HG02973 (cell line): ENCODE data around the gene CCDC8.
"Not testable (repeated sequence)": the region's sequence is repeated elsewhere in the genome, so short reads cannot be mapped to it uniquely, and the experiment has no call there.

Experiments
- ATAC-seq: cut with Tn5 transposase; IDR thresholded peaks from one replicate; pipeline ENCODE4 v1.9.1; 2021; ENCODE audit warnings: moderate library complexity; ENCODE audit not compliant: unreplicated experiment

Gene CCDC8, protein sequence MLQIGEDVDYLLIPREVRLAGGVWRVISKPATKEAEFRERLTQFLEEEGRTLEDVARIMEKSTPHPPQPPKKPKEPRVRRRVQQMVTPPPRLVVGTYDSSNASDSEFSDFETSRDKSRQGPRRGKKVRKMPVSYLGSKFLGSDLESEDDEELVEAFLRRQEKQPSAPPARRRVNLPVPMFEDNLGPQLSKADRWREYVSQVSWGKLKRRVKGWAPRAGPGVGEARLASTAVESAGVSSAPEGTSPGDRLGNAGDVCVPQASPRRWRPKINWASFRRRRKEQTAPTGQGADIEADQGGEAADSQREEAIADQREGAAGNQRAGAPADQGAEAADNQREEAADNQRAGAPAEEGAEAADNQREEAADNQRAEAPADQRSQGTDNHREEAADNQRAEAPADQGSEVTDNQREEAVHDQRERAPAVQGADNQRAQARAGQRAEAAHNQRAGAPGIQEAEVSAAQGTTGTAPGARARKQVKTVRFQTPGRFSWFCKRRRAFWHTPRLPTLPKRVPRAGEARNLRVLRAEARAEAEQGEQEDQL

DNA sequence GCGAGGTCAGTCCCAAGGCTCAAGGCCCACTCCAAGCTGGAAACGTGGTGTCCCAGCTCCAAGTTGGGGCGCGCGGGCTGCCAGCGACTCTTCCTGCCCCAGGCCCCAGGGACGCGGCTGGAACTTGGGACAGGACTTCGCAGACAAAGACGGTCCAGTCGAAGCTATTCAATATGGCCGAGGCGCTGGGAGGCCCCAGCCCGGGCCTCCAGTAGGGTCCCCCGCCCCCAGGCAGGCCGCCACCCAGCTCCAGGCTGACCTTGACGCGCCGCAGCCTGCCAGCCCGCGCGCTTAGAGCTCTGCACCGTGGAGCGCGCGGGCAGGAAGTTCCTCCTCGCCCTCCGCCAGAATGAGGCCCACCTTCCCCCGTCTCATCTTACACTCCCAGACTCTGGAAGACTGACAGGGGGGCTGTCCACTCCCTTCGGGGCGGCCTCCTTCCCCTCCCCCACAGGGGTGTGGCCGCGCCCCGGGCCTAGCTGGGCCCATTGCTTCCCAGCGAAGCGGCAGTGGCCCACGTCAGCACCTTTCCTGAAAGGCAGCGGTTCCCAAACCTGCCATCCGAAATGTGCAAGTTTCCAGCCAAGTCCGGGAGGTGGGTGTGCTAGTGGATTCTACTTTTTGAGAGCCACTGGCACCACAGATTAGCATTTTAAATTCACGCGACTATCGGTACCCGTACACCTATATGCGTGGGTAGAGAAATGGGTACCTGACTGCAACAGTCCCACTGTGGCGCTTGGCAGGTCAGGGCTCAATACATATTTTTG, at the start of gene CCDC8:
TSS of gene CCDC8 (minus strand) at position 303 of the 770 bp plus-strand sequence. CDS start 754 bp downstream, outside the sequence.
- no peak for ATAC-seq

DNA sequence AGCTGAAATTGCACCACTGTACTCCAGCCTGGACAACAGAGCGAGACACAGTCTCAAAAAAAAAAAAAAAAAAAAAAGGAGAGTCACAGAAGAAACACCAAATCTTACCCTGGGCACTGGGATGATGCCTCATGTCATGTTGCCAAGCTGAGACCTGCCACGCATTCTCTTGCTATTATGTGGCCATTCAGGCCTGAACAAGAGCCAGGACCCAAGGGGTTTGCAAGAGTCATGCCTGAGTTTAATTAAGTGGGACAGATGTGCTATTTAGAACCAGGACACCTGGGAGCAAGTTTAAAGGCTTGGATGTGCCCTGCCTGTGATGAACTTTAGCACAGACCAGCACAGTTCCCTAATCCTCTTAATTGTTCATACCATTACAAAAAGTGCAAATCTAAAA, 48.2 kb upstream of the CCDC8 start:
- ATAC-seq, result no peak

DNA sequence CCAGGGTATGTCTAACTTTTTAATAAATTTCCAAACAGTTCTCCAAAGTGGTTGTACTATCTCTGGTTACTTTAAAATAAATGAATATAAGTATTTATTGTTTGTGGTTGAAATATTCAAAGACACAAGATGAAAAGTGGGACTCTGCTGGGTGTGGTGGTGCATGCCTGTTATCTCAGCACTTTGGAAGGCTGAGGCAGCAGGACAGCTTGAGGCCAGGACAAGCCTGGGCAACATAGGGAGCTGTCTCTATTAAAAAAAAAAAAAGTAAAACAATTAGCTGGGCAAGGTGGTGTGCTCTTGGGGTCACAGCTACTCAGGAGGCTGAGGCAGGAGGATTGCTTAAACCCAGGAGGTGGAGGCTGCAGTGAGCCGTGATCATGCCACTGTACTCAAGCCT, 47.6 kb upstream of the CCDC8 start:
- ATAC-seq, result no peak

DNA sequence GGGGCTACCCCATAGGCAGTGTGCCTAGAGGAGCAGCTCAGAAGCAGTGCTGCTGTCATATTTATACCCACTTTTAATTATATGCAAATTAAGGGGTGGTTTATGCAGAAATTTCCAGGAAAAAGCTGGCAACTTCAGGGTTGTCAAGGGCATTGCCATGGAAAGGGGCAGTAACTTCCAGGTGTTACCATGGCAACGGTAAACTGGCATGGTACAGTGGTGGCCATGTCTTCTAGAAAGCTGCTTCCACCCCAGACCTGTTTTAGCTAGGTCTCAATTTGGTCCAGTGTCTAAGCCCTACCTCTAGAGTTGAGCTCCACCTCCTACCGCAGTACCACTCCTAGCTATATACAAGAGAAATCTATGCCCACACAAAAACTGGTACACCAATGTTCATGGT, 46.7 kb upstream of the CCDC8 start:
- ATAC-seq, result no peak

DNA sequence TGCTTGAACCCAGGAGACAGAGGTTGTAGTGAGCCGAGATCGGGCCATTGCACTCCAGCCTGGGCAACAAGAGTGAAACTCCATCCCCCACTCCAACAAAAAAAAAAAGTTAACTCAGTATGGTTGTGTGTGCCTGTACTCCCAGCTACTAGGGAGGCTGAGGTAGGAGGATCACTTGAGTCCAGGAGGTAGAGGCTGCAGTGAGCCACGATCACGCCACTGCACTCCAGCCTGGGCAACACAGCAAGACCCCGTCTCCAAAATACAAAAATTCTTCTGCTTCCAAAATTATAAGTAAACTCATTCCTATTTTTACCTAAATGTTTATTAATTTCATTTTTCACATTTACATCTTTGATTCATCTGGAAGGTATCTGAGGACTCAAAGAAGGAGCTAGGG, 43.6 kb upstream of the CCDC8 start:
- no peak for ATAC-seq

DNA sequence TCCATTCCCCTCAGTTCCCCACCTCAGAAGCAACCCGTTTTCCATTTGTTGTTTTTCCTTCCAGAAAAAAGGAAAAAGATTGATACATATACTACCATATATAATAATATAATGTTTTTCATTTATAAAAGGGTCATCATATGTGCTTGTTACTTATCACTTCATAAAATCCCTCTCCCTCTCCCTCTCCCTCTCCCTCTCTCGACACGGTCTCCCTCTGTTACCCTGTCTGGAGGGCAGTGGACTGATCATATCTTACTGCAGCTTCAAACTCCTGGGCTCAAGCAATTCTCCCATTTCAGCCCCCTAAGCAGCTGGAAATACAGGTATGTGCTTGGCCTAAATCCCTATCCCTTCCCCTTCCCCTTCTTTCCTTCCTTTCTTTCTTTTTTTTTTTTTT, 40.9 kb upstream of the CCDC8 start:
- ATAC-seq, result no peak

DNA sequence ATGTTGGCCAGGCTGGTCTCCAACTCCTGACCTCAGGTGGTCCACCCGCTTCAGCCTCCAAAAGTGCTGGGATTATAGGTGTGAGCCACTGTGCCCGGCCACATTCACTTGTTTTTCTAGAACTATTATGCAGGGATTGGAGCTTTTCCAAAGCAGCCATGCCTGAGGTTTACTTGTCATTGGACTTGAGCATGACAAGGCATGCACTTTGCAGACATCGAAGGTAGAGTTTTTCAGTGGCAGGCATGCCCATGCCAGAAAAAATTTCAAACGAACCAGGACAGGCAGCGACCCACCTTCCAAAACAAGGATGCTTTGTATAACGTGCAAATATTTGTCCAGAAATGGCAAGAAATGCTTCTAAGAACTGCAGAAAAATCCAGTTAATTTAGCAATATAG, 40.3 kb upstream of the CCDC8 start:
- no peak for ATAC-seq

DNA sequence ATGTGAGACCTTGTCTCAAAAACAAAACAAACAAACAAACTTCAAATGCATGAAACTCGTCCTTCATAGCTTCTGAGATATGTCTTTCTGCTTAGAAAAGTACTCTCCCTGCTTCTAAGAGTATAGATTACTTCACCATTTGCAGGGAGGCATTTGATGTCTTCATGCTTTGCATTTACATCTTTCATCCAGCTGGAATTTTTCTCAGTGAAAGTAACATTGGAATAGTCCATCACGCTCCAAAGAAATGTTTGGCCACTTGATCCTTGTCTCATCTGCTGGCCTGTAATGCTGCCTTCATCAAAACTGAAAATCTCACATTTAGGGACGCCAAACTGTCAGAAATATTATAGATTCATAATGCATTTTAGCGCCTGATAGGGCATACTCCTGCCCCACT, 38.8 kb upstream of the CCDC8 start:
- no peak for ATAC-seq

DNA sequence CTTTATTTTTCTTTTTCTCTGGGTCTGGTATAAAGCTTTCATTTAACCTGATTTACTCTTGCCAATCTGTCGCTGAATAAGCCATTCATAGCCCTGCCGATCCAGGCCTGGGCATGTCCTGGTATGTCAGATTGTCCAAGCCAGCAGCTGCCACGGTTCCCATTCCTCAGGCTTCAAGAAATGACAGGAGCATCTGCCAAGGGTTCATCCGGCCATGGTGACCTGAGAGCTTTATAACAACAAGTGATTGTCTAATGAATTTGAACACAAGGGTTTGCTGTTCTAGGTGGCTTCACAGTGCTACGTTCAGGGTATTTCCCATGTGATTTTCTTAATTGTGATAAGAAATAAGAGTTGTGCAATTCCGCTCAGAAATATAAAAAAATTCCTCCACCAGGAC, 38.0 kb upstream of the CCDC8 start:
- ATAC-seq, result no peak

DNA sequence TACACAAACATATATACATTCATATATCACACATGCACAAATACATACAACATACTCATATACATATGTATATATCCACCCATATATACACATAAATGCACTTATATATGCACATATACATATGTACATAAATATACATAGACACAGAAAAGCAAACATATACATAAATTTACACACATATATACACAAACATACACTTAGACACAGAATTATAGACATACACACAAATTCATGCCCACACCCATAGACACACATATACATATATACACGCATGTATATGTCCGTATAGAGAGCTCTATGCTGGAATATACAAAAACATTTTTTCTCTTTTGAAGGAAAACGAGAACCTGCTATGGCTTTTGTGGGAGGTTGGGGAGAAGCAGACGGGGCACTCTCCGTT, 37.4 kb upstream of the CCDC8 start:
- ATAC-seq, result no peak

DNA sequence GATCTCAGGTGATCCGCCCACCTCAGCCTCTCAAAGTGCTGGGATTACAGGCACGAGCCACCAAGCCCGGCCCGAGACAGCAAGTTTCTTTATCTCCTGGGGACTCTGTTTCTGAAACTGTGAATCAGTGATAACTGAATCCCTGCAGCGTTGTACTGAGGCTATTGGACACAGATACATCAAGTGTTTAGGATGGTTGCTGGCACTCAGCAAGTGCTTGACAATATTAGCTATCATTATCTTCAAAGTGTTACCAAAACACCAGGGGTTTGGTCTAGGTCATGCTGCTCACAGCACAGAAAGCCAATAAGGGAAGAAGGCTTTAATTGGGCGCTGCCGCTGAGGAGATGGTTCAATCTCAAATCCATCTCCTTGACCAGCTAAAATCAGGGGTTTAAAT, 35.9 kb upstream of the CCDC8 start:
- no peak for ATAC-seq

DNA sequence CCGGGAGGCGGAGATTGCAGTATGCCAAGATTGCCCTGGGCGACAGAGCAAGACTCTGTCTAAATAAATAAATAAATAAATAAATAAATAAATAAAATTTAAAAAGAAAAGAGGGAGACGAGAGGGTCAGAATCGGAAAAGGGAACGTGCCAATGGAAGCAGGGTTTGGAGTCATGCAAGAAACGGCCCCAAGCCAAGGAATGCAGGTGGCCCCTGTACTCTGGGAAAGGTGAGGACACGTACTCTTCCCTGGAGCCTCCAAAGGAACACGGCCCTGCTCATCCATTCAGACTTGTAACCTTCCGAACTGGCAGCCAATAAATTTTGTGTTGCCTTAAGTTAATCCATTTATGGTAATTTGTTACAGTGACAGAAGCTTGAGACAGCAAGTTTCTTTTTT, 35.2 kb upstream of the CCDC8 start:
- ATAC-seq, result no peak

DNA sequence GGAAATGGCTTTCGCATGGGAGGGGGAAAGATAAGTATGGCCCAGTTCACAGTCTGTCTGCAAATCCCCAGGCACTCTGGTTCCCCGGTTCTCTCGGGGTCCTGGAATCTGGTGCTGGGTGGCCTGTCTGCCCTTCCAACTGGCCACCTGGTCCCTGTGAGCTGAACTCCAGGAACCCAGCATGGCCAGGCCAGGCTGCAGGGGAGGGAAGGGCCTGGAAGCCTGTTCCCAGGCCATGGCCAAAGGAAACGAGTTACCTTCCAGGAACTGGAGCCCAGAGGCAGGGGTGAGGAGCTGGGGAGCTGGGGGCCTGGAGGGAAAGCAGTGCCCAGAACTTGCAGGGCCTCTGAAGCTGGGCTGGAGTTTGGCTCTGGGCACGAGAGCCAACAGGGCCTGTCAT, 34.5 kb upstream of the CCDC8 start:
- ATAC-seq, result no peak

DNA sequence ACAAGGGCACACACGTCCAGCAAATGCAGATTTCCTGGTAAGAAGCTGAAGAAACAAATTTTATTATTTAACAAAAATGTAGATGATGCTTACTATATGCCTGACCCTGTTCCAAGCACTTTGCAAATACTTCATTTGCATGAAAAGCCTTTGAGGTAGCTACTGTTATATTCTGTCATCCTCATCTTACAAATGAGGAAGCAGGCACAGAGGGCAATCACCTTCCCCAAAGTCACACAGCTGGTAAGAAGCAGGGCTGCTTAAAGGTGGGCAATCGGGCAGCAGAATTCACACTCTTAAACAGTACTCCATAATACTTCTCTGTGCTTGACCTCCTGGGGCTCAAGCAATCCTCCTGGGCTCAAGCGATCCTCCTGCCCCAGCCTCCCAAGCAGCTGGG, 33.6 kb upstream of the CCDC8 start:
- no peak for ATAC-seq

DNA sequence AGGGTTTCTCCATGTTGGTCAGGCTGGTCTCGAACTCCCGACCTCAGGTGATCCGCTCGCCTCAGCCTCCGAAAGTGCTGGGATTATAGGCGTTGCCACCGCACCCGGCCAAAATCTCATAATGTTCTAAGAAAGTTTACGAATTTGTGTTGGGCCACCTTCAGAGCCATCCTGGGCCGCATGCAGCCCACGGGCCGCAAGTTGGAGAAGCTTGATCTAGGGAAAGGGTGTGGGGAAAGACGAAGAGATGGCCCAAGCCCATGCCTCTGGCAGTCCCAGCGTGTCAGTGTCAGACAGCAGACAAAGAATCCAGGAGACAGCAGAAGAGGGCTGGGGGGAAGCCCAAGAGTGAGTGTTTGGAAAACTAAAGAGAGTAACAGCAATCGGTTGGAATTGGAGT, 32.7 kb upstream of the CCDC8 start:
- no peak for ATAC-seq

DNA sequence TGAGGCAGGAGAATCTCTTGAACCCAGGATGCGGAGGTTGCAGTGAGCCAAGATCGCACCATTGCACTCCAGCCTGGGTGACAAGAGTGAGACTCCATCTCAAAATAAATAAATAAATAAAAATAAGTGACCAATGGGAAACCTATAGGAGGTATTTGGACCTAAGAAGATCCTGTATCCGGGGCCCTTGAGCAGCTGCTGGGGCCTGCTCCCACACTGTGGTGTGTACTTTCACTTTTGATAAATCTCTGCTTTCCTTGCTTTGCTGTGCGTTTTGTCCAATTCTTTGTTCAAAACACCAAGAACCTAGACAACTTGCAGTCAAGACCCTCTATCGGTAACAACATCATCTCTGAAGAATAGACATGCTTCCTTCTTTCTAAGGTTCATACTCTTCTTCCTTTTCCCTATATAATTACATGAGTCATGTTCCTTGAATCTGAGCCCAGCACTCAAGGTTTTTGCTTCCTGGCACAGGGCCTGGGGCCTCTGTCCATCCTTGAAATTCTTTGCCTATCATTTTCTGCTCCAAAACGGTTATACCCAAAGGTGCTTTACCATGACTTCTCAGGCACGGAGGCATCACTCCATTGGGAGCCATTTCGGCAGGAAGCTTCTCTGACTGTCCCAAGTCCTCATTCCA, 29.6 kb upstream of the CCDC8 start:
- ATAC-seq, result no peak

DNA sequence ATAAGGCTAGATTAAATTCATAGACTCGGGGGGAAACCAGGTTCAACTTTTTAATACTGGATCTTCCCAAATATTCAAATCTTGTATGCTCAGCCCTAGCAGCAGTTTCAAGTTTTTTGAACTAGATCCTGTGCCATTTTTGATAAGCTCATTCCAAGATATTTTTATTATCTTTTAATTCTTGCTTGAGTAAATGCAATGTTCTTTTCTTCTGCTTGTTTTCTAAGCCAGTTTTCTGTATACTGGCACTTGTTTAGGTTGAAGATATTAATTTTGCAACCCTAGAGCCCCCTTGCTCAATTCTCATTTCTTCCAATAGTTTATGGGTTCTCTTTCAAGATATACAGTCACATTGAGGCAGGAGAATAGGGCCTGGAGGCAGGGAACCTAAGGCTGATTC, 28.5 kb upstream of the CCDC8 start:
- ATAC-seq, result no peak

DNA sequence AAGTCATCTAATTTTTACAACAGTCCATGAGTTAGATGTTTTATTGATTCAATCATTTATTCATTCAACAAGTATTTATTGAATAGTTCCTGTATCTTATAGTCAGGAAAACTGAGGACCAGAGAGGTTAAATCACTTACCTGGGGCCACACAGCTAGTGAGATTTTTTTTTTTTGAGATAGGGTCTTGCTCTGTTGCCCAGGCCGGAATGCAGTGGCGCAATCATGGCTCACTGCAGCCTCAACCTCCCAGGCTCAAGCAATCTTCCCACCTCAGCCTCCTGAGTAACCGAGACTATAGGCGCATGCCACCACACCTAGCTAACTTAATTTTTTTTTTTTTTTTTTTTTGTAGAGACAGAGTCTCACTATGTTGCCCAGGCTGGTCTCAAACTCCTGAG, 22.3 kb upstream of the CCDC8 start:
- ATAC-seq, result not testable (repeated sequence)

DNA sequence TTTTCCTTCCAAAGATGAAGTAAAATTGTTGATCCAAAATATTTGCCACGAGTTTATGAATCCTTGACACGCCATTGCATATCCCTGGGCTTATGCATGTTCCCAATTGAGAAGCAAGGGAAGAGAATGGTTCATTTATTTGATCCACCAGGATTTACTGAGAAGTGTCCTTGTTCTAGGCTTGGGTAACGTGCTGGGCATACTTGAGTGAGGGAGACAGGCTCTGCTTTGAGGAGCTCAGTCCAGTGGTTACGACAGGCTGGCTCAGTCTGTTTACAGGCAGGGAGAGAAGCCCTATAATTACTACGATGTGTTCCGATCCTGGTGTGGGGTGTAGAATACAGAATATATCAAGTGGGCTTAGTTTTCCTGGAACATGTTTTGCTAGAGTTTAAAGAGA, 21.6 kb upstream of the CCDC8 start:
- no peak for ATAC-seq

DNA sequence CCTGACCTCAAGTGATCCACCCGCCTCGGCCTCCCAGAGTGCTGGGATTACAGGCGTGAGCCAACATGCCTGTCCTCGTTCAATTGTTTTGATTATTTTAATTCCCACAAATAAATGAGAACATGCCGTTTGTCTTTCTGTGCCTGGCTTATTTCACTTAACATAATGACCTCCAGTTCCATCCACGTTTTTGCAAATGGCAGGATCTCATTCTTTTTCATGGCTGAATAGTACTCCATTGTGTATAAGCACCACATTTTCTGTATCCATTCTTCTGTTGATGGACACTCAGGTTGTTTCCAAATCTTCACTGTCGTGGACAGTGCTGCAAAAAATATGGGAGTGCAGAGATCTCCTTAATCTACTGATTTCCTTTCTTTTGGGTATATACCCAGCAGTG, 20.1 kb upstream of the CCDC8 start:
- ATAC-seq, result not testable (repeated sequence)

DNA sequence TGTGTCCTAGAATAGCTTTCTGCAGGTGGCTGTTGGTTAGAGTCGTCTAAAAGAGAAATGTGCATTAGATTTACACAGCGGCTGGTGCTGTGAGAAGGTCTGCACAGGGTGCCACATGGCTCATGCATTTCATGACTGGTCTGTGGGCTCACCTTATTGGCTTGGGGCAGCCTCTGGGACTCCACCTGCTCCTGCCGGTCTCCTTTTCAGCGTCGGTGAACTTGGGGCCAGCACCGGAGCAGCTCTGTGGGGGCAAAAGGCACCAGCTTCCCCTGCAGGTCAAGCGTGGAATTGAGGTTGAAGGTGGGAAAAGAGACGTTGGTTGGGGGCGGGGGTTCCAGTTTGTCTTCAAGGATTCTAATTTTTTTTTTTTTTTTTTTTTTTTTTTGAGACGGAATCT, 18.5 kb upstream of the CCDC8 start:
- no peak for ATAC-seq

DNA sequence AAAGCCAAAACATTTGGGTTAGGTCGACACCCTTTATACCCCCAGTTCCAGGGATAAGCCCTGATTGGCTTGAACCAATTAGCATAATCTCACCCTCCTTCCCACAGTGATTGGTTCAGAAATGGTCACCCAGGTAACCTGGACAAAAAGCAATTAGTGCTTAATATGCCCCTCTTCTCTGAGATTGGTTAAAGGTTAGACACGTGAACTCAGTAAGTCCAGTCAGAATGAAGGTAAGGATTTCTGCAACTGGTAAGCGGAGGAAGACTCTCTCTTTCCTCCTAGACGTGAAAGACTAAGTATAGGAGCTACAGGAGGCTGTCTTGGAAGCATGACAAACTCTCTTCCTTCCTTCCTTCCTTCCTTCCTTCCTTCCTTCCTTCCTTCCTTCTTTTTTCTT, 16.6 kb upstream of the CCDC8 start:
- ATAC-seq, result no peak
